Body of pancreas (tissue), 4 donors: Measurements from ENCODE around the gene FAM200A. TPM values are rescaled to one million over a fixed set of nuclear protein-coding genes. Genes with fewer than 3 reads are reported as not detected.
A peak's percentile ranks its signal among the peaks of the same experiment; 100 is the strongest.

Source experiments
- ATAC-seq: fragments of 150-250 bp; one replicate; pipeline ENCODE4 v1.9.1; 2016
- DNase-seq, 4 donors: peaks; one replicate each; pipeline ENCODE4 v3.0.0-alpha.2; 2019
- H3K27ac ChIP-seq, 4 donors: fragments of 200-600 bp; sonication (generic); 1 replicate in 3 of 4; 2 replicates in 1 of 4; pipeline versions ENCODE4 v1.5.1 to v1.6.1; 2016 to 2019; ENCODE audit warnings: mild to moderate bottlenecking in 1 of 4, mixed read lengths in 1 of 4, moderate library complexity in 1 of 4
- H3K27me3 ChIP-seq, 2 donors: fragments of 200-600 bp; sonication (generic); one replicate each; pipeline ENCODE4 v1.6.0; 2016; ENCODE audit warnings: mild to moderate bottlenecking in 1 of 2
- H3K36me3 ChIP-seq, 2 donors: fragments of 200-600 bp; sonication (generic); replicated peaks in 1 of 2; 2 replicates each; pipeline ENCODE4 v1.5.1; 2016; ENCODE audit warnings: low read depth in 2 of 2; ENCODE audit not compliant: insufficient read depth in 1 of 2
- H3K4me1 ChIP-seq: fragments of 200-600 bp; sonication (generic); one replicate; pipeline ENCODE4 v1.6.0; 2016
- H3K4me3 ChIP-seq, 2 donors: fragments of 200-600 bp; sonication (generic); 1 replicate in 1 of 2; 2 replicates in 1 of 2; pipeline ENCODE4 v1.5.1; 2016 to 2019
- H3K9me3 ChIP-seq, 3 donors: fragments of 200-600 bp; sonication (generic); 1 replicate in 2 of 3; 2 replicates in 1 of 3; pipeline ENCODE4 v1.5.1; 2016
- CTCF ChIP-seq, 7 experiments: fragments of 450-650 bp in 4 of 7; fragments of 200-600 bp in 3 of 7; sonication (generic) in 3 of 7; IDR thresholded peaks; one replicate each; pipeline ENCODE4 v1.5.1; 2016 to 2019; ENCODE audit warnings: antibody characterized with exemption in 7 of 7
- POLR2A ChIP-seq, 3 donors: fragments of 450-650 bp; IDR thresholded peaks; one replicate each; pipeline ENCODE4 v1.6.1; 2016; ENCODE audit warnings: antibody characterized with exemption in 3 of 3, mild to moderate bottlenecking in 2 of 3
- WGBS, 2 donors: methylation state at CpG; one replicate each; pipeline ENCODE4 v1.1.5; 2017; 5-methylcytosine and 5-hydroxymethylcytosine counted together
- intact Hi-C: fragments of 100-400 bp; cut with DNase I; formaldehyde crosslinking; loops from one replicate; pipeline ENCODE4 v1.15.1; 2023
- total RNA-seq, 2 donors: library from RNA; depleted of rRNA; stranded (reverse); fragments of >200 nt; gene quantifications; one replicate each; pipeline ENCODE4 v1.1.0, GENCODE V29; 2016

The FAM200A gene
- total RNA-seq, 2 donors from 2014 or later: 3.9 to 7.3 TPM

DNA sequence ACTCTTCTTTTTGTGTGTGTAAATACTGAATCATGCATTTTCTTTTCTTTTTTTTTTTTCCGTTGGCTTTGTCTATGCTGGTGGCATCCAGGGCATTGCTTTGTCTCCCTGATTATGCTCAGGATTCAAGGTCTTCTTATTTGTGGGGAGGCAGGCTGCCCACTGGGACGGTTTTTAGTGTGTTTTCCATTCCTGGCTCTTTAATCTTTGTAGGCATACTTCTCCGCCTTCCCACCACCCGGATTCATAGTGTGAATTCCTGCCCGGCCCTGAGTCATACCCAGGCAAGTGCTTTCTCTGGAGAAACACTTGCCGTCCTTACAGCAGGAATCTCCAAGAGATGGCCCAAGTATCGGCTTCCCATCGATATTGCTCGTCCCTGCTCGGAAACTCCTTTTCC is 11.7 kb upstream of the FAM200A start:
- no peak for TF ChIP-seq CTCF (IDR thresholded peaks at IDR 0.05)
- no peak for TF ChIP-seq POLR2A (IDR thresholded peaks at IDR 0.05)
- DNase-seq (no peak), ATAC-seq (no peak)
- Histone ChIP-seq H3K4me3 (no peak overlapping the region), H3K27ac (no peak overlapping the region), H3K36me3 (peaks cover 0 to 29% of the 10 kb centered on the region in 2 donors), H3K27me3 (no peaks in the 10 kb centered on the region), H3K9me3 (no peaks in the 10 kb centered on the region), H3K4me1 (peaks cover 15% of the 10 kb centered on the region)
- intact Hi-C loops: no loop called here
- WGBS, 2 donors: 78 to 90% methylated on average over 10 of the region's 10 CpGs

GRCh38 chr7:99562832-99563231 is 10.9 kb upstream of the FAM200A start:
- no peak for ATAC-seq

DNA sequence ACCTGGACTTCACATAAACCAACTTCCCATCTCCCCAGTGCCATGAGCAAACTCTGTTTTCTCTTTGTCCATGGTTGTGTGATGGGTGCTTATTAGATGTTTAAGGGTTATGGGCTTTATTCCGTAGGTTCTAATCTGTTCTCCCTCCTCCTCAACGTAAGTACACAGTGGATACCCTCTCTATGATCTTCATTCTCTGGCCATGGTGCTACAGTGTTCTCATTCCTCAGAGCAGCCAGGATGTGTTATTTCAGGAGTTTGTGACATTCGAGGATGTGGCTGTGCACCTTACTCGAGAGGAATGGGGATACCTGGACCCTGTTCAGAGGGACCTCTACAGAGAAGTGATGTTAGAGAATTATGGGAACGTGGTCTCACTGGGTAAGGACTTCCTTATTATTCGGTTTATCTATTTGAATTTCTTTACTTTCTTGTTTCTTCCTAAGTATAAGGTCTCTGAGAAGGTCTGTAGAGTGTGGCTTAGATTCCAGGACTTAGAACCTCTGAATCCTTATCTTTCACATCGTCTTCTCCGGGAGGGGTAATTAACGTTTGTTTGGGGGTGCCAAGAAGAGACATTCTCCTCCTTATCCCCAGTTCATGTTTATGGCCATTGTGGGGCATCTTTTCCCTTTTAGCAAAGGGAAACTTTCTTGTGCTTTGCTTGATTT is 10.3 kb upstream of the FAM200A start:
- intact Hi-C loops: no loop called here
- no peak for ATAC-seq
- TF ChIP-seq POLR2A (IDR thresholded peaks at IDR 0.05): no peak
- no peak for TF ChIP-seq CTCF (IDR thresholded peaks at IDR 0.05)
- peaks cover 0 to 28% of the 10 kb centered on the region in 2 donors for H3K36me3 ChIP-seq
- no peak for DNase-seq
- no peaks in the 10 kb centered on the region for H3K27me3 ChIP-seq
- WGBS, 2 donors: 74 to 79% methylated on average over 9 of the region's 9 CpGs
- peak overlapping the region in 1 of 4 donors; percentile 24 for H3K27ac ChIP-seq
- H3K4me3 ChIP-seq: no peak overlapping the region
- no peaks in the 10 kb centered on the region for H3K9me3 ChIP-seq
- peaks cover 18% of the 10 kb centered on the region for H3K4me1 ChIP-seq

More at GRCh38 chr7:99562832-99563231, 10.9 kb upstream of the FAM200A start:
- Histone ChIP-seq H3K4me3 (no peak overlapping the region), H3K36me3 (peaks cover 0 to 28% of the 10 kb centered on the region in 2 donors), H3K27me3 (no peaks in the 10 kb centered on the region), H3K27ac (peak overlapping the region in 1 of 4 donors; percentile 24), H3K4me1 (peaks cover 15% of the 10 kb centered on the region), H3K9me3 (no peaks in the 10 kb centered on the region)
- TF ChIP-seq POLR2A (IDR thresholded peaks at IDR 0.05) (no peak), CTCF (IDR thresholded peaks at IDR 0.05) (no peak)
- DNase-seq: peak in 1 of 4 donors; percentile 18
- intact Hi-C loops: no loop called here
- 29 to 39% methylated on average over 2 of the region's 2 CpGs for WGBS, 2 donors

- DNase-seq (no peak), ATAC-seq (no peak)
- TF ChIP-seq POLR2A (IDR thresholded peaks at IDR 0.05) (no peak), CTCF (IDR thresholded peaks at IDR 0.05) (no peak)
- intact Hi-C loops: no loop called here
- no peaks in the 10 kb centered on the region for H3K27me3 ChIP-seq
- H3K9me3 ChIP-seq: no peaks in the 10 kb centered on the region
- no peak overlapping the region for H3K27ac ChIP-seq
- peaks cover 0 to 28% of the 10 kb centered on the region in 2 donors for H3K36me3 ChIP-seq
- H3K4me3 ChIP-seq: no peak overlapping the region
- WGBS, 2 donors: 85 to 91% methylated on average over 2 of the region's 2 CpGs
- H3K4me1 ChIP-seq: peaks cover 24% of the 10 kb centered on the region
These were observed 9.8 kb upstream of the FAM200A start for GRCh38 chr7:99561737-99562051.
